ENCODE measurements around the gene GDNF.

The GDNF gene

DNA sequence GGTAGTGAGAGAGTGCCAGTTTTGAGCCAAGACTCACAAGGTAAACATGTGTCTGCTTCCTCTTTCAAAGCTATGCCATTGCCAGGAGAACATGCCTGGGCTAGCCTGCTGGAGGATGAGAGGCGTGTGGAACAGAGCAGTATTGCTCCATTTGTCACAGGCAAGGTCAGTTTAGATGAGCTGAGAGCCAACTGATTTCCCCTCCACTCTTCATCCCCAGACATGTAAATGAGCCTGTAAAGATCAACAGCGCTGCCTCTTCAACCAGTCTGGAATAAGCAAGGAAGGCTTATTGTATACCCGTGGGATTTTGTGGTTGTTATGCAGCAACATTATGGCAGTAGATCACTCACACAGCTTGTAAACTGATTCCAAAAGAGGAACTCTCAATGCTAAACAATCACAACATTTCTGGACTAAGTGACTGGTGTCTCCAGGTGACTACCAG lies 8.2 kb upstream of the GDNF start (continued):
- no peak for TF ChIP-seq ZNF501 (tag by site-specific recombination; IDR thresholded peaks at IDR 0.05)
- no peak for TF ChIP-seq ZFP69B (tag by site-specific recombination; IDR thresholded peaks at IDR 0.05)
- TF ChIP-seq ZNF561 (tag by site-specific recombination; IDR thresholded peaks at IDR 0.05; ENCODE audit: borderline replicate concordance) = peak; percentile 69; the same call in 1 of the 2 replicates
- TF ChIP-seq SP3 (tag by site-specific recombination; IDR thresholded peaks at IDR 0.05) = no peak
- TF ChIP-seq ZEB2 (tag by site-specific recombination; IDR thresholded peaks at IDR 0.05) = peak; percentile 76
- TF ChIP-seq ZNF664 (tag by site-specific recombination; IDR thresholded peaks at IDR 0.05) = peak; percentile 81; the same call in 1 of the 2 replicates
- no peak for TF ChIP-seq ZNF585B (tag by site-specific recombination; IDR thresholded peaks at IDR 0.05)
- TF ChIP-seq ZNF280C (tag by site-specific recombination; IDR thresholded peaks at IDR 0.05) = no peak
- peak; percentile 81; the same call in 1 of the 2 replicates for TF ChIP-seq ZNF610 (tag by site-specific recombination; IDR thresholded peaks at IDR 0.05; ENCODE audit: borderline replicate concordance)
- TF ChIP-seq ZNF404 (tag by site-specific recombination; IDR thresholded peaks at IDR 0.05) = no peak
- TF ChIP-seq ZNF747 (tag by site-specific recombination; IDR thresholded peaks at IDR 0.05) = no peak
- no peak for TF ChIP-seq HOXC10 (CRISPR knock-in tag; IDR thresholded peaks at IDR 0.05)
- TF ChIP-seq ZNF202 (tag by site-specific recombination; IDR thresholded peaks at IDR 0.05; ENCODE audit: borderline replicate concordance) = no peak
- TF ChIP-seq ZNF157 (tag by site-specific recombination; IDR thresholded peaks at IDR 0.05) = no peak
- TF ChIP-seq, protein P1, sequence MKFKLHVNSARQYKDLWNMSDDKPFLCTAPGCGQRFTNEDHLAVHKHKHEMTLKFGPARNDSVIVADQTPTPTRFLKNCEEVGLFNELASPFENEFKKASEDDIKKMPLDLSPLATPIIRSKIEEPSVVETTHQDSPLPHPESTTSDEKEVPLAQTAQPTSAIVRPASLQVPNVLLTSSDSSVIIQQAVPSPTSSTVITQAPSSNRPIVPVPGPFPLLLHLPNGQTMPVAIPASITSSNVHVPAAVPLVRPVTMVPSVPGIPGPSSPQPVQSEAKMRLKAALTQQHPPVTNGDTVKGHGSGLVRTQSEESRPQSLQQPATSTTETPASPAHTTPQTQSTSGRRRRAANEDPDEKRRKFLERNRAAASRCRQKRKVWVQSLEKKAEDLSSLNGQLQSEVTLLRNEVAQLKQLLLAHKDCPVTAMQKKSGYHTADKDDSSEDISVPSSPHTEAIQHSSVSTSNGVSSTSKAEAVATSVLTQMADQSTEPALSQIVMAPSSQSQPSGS (tag by site-specific recombination; IDR thresholded peaks at IDR 0.05; ENCODE audit: low read depth) = 0 out of 2 replicates have a peak, but pooled peaks have one; percentile 3
- TF ChIP-seq ZNF416 (tag by site-specific recombination; IDR thresholded peaks at IDR 0.05) = no peak

GRCh38 chr5:37846786-37847310 lies 7.0 kb upstream of the GDNF start:
- no peaks in the 10 kb centered on the region for H3K9me3 ChIP-seq (ENCODE audit: control insufficient read depth, insufficient read depth, low read depth, low read length)
- ChIA-PET CTCF (interaction anchor here (1.4 kb wide), 1 partner anchor 346 kb away, joined by 5 read pairs; no protein-coding TSS in a partner anchor), POLR2A (no interaction called here)
- H3K4me3 ChIP-seq (ENCODE audit: low read depth, low read length) = no peak overlapping the region
- H3K27ac ChIP-seq (ENCODE audit: extremely low read depth, low read depth, low read length) = no peak overlapping the region
- H3K4me1 ChIP-seq (ENCODE audit: control insufficient read depth, insufficient read depth, low read length) = peaks cover 24% of the 10 kb centered on the region
- no peaks in the 10 kb centered on the region for H3K36me3 ChIP-seq (ENCODE audit: control insufficient read depth in 2 of 2, insufficient read depth in 1 of 2, low read length in 2 of 2)
- TF ChIP-seq ZNF23 (tag by site-specific recombination; IDR thresholded peaks at IDR 0.05; ENCODE audit: borderline replicate concordance) = no peak
- TF ChIP-seq GLIS1 (tag by site-specific recombination; IDR thresholded peaks at IDR 0.05) = peak; percentile 94
- TF ChIP-seq ZNF423 (tag by site-specific recombination; IDR thresholded peaks at IDR 0.05) = no peak
- no peak for TF ChIP-seq WT1 (tag by site-specific recombination; IDR thresholded peaks at IDR 0.05)
- no peak for TF ChIP-seq ZNF426 (tag by site-specific recombination; IDR thresholded peaks at IDR 0.05)
- no peak for TF ChIP-seq ZBTB48 (tag by site-specific recombination; IDR thresholded peaks at IDR 0.05)
- no peak for TF ChIP-seq ZNF354C (tag by site-specific recombination; IDR thresholded peaks at IDR 0.05; ENCODE audit: borderline replicate concordance, low read depth)
- no peak for TF ChIP-seq ZXDB (tag by site-specific recombination; IDR thresholded peaks at IDR 0.05)
- no peak for TF ChIP-seq ZFP37 (tag by site-specific recombination; IDR thresholded peaks at IDR 0.05)
- TF ChIP-seq PBX3 (CRISPR knock-in tag; IDR thresholded peaks at IDR 0.05) = no peak
- TF ChIP-seq ZIC2 (tag by site-specific recombination; IDR thresholded peaks at IDR 0.05) = peak; percentile 89
- TF ChIP-seq, protein P2, sequence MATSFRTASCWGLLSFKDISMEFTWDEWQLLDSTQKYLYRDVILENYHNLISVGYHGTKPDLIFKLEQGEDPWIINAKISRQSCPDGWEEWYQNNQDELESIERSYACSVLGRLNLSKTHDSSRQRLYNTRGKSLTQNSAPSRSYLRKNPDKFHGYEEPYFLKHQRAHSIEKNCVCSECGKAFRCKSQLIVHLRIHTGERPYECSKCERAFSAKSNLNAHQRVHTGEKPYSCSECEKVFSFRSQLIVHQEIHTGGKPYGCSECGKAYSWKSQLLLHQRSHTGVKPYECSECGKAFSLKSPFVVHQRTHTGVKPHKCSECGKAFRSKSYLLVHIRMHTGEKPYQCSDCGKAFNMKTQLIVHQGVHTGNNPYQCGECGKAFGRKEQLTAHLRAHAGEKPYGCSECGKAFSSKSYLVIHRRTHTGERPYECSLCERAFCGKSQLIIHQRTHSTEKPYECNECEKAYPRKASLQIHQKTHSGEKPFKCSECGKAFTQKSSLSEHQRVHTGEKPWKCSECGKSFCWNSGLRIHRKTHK (tag by site-specific recombination; IDR thresholded peaks at IDR 0.05) = no peak
- TF ChIP-seq PRDM10 (tag by site-specific recombination; IDR thresholded peaks at IDR 0.05) = no peak

Measured in HEK293 (cell line).